Activated gamma-delta T cell treated with Interleukin-2 at 50 U/mL for 16 hours (primary cell): ENCODE results near the gene POLRMT.
"Not testable (repeated sequence)": the region's sequence is repeated elsewhere in the genome, so short reads cannot be mapped to it uniquely, and the experiment has no call there.

Experiments used
- DNase-seq: peaks from one replicate; pipeline ENCODE4 v3.0.0-alpha.2; 2020

POLRMT gene

GRCh38 chr19:624433-625109, 8.8 kb downstream of the POLRMT start:
- no peak for DNase-seq

DNA sequence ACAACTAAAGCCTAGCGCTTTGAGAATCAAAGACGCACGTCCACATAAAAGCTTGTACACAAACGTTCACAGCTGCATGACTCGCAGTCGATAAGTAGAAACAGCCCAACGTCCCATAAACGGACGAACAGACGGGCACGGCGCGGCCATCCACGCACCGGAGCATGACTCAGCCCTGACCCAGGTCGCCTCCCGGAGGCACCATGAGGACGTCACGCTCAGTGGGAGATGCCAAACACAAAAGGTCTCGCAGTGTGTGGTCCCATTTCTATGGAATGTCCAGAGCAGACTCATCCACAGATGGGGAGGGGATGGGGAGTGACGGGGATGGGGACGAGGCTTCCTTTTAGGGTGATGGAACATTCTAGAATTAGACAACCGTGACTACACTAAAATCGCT, 9.4 kb downstream of the POLRMT start:
- no peak for DNase-seq

- DNase-seq: no peak
These were observed 10.0 kb downstream of the POLRMT start for GRCh38 chr19:623175-623916.

GRCh38 chr19:622666-623065, 10.7 kb downstream of the POLRMT start:
- DNase-seq: no peak

DNA sequence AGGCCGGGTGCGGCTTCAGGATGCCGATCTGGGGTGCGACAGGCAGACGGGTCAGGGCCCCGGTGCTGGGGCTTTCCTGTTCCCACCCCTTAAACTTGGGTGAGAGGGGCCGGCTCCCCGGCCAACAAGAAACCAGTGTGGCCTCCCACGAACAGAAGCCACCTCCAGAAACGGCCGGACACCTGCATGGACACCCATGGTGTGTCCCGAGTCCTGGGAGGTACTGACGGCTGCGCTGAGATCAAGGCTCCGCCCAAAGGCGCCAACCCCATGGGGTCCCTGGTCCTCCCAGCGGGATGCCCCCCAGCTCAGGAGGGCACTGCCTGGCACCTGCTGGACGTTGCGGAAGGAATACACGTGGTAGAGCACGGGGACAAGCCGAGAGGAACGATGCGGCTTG, 11.5 kb downstream of the POLRMT start:
- no peak for DNase-seq

- DNase-seq: not testable (repeated sequence)
These were observed 12.1 kb downstream of the POLRMT start for GRCh38 chr19:621191-621590.

- no peak for DNase-seq
These were observed 13.0 kb downstream of the POLRMT start for GRCh38 chr19:620166-620862.

DNA sequence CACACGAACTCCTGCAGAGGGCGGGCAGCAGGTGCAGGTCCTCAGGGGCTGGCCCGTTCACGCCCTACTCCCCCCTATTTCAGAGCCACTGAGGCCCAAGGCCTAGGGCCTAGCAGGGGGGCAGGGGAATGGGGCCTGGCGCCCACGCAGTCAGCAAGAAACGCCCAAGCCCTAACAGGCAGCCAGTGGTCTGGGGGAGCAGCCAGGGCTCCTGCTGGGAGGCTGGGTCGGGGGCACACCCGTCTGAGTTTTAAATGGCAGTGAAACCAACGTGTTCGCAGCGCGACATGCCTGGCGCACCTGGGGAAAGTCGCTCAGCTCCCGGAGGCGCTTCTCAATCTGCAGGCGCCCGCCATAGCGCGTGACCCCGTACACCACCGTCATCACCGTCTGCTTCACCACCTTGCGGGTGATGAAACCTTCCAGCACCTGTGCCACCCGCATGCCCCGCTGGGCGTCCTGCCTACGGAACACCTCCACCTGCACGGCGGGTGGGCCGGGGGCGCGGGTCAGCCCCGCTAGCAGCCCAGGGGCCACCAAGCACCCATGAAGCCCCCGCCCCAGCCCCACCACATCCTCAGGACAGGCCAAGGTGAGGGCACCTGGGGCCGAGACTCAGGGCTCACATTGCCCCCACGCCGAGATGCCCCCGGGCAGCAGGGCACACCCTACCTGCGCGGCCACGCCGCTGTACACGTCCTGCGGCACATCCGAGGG, 13.9 kb downstream of the POLRMT start:
- no peak for DNase-seq

- no peak for DNase-seq
These were observed 14.6 kb downstream of the POLRMT start for GRCh38 chr19:618674-619285.

DNA sequence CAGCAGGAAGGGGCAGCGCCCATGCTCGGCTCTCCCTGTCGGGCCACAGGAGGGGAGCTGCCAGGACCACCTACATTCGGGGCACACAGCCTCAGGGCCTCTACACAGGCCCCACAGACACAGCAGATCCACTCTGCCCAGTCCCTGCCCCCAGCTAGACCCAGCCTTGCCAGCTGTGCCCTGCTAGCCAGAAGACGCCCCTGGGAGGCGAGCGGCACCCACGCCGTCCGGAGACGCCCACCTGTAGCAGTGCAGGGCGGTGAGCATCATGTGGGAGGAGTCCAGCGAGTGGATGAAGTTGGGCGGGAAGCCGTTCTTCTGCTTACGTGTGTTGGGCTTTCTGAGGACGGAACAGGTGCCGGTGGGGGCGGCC, 15.1 kb downstream of the POLRMT start:
- DNase-seq: no peak

GRCh38 chr19:617551-618246, 15.6 kb downstream of the POLRMT start:
- no peak for DNase-seq

DNA sequence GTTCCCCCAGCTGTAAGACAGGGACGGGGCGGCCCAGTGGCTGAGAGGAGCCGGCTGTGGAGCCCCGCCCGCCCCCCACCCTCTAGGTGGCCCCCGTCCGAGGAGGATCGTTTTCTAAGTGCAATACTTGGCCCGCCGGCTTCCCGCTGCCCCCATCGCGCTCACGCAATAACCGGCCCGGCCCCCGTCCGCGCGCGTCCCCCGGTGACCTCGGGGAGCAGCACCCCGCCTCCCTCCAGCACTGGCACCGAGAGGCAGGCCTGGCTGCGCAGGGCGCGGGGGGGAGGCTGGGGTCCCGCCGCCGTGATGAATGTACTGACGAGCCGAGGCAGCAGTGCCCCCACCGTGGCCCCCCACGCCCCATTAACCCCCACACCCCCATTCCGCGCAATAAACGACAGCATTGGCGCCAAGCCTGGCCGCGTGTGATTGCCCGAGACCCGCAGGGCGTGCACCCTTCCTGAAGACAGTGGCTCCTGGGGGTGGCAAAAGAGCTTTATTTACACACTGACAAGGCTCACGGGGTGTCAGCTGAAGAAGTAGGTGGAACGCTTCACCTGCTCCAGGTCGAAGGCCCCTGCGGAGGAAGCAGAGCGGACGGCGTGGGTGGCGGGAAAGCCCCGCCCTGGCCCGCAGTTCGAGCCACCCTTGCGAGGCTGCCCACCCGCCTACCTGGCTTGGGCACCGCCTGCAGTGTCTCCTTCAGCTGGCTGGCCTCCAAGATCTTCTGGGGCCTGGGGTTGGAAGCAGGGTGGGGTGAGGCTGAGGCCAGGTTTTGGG, 16.4 kb downstream of the POLRMT start:
- DNase-seq: no peak

DNA sequence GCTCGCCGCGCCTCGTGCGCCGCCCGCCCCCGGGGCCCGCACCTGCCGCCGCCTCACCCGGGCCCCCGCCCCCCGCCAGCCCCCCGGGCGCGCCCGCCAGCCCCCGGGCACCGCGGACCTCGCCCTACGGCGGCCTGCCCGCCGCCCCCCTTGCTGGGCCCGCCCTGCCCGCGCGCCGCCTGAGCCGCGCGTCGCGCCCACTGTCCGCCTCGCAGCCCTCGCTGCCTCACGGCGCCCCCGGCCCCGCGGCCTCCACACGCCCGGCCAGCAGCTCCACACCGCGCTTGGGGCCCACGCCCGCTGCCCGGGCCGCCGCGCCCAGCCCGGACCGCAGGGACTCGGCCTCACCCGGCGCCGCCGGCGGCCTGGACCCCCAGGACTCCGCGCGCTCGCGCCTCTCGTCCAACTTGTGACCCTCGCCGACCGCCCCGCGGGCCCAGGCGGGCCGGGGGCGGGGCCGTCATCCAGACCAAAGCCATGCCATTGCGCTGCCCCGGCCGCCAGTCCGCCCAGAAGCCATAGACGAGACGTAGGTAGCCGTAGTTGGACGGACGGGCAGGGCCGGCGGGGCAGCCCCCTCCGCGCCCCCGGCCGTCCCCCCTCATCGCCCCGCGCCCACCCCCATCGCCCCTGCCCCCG, 17.2 kb downstream of the POLRMT start:
- no peak for DNase-seq

DNA sequence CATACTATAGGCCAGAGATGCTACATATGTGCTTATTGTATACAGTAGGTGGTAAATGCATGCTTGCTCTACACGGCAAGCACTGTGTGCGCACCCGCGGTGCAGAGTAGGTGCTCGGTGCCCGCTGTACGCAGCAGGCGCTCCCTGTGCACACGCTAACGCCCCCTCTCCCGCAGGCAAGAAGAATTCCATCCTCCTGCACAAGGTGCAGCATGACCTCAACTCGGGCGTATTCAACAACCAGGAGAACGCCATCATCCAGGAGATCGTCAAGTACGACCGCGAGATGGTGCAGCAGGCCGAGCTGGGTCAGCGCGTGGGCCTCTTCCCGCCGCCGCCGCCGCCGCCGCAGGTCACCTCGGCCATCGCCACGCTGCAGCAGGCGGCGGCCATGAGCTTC, 17.7 kb downstream of the POLRMT start:
- no peak for DNase-seq

DNA sequence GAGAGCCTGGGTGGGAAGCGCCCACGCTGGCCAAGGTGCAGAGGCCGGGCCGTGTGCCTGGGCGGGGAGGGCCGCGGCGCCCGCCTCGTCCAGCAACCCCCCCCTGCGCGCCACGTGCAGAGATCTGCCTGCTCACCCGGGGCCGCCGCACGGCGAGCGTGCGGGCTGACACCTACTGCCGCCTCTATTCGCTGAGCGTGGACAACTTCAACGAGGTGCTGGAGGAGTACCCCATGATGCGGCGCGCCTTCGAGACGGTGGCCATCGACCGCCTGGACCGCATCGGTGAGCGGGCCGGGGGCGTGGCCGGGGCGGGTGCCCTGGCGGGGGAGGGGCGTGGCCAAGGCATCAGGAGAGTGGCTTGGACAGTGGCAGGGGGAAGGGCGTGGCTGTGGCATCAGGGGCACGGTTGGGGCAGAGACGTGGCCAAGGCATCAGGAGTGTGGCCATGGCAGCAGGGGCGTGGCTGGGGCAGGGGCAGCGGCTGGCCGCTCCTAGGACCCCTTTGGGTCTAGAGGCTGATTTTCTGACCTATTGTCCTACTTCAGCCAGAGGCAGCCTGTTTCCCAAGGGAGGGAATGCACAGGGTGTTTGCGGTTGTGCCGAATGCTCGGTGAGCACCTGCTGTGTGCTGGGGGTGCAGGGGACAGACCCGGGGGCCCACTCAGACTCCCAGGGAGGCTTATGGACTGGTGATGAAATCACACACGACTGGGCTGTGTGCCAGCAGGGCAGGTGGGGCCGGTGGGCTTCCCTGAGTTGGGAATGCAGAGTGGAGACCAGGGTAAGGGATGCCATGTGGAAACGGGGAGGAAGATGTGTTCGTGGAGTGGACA, 19.4 kb downstream of the POLRMT start:
- no peak for DNase-seq

- DNase-seq: no peak
These were observed 20.4 kb downstream of the POLRMT start for GRCh38 chr19:612941-613340.

- DNase-seq: peak; percentile 44
These were observed 21.9 kb downstream of the POLRMT start for GRCh38 chr19:611481-611868.

- DNase-seq: peak; percentile 62
These were observed 22.4 kb downstream of the POLRMT start for GRCh38 chr19:610801-611480.

GRCh38 chr19:610071-610800, 23.1 kb downstream of the POLRMT start:
- peak; percentile 49 for DNase-seq
